Testis (tissue), 3 donors: Measurements from ENCODE around the gene SPIB. TPM values are rescaled to one million over a fixed set of nuclear protein-coding genes. Genes with fewer than 3 reads are reported as not detected.
"Not testable (repeated sequence)": the region's sequence is repeated elsewhere in the genome, so short reads cannot be mapped to it uniquely, and the experiment has no call there.

Experiments
- DNase-seq: peaks from one replicate; pipeline ENCODE4 v3.0.0-alpha.2; 2019
- H3K27ac ChIP-seq, 2 donors: fragments of 200-600 bp; sonication (generic); one replicate each; pipeline ENCODE4 v1.5.1; 2019
- H3K27me3 ChIP-seq: fragments of 200-600 bp; sonication (generic); one replicate; pipeline ENCODE4 v1.5.1; 2019
- H3K36me3 ChIP-seq: fragments of 200-600 bp; sonication (generic); one replicate; pipeline ENCODE4 v1.5.1; 2017; ENCODE audit warnings: low read depth; ENCODE audit errors: missing control alignments
- H3K4me1 ChIP-seq: fragments of 200-600 bp; sonication (generic); one replicate; pipeline ENCODE4 v1.5.1; 2019
- H3K4me3 ChIP-seq, 2 donors: fragments of 200-600 bp; sonication (generic); one replicate each; pipeline ENCODE4 v1.5.1; 2017 to 2019
- H3K9me3 ChIP-seq: fragments of 200-600 bp; sonication (generic); one replicate; pipeline ENCODE4 v1.5.1; 2017
- CTCF ChIP-seq, 3 experiments: fragments of 450-650 bp in 2 of 3; fragments of 200-600 bp in 1 of 3; sonication (generic) in 1 of 3; IDR thresholded peaks; one replicate each; pipeline ENCODE4 v1.5.1; 2016 to 2019; ENCODE audit warnings: antibody characterized with exemption in 3 of 3, mild to moderate bottlenecking in 2 of 3, moderate library complexity in 1 of 3
- POLR2A ChIP-seq: fragments of 450-650 bp; IDR thresholded peaks from one replicate; pipeline ENCODE4 v1.6.1; 2017; ENCODE audit warnings: antibody characterized with exemption, mild to moderate bottlenecking, moderate library complexity
- WGBS, 2 donors: methylation state at CpG; one replicate each; pipeline ENCODE4 v1.1.5; 2018; 5-methylcytosine and 5-hydroxymethylcytosine counted together
- intact Hi-C: fragments of 100-400 bp; cut with DNase I; formaldehyde crosslinking; loops from one replicate; pipeline ENCODE4 v1.15.1; 2023; ENCODE audit warnings: low total_unique reads
- polyA plus RNA-seq: library from polyadenylated mRNA; stranded (reverse); fragments of 350-450 nt; fragmentation: Illumina TruSeq; extraction: RNeasy Lipid Tissue Mini Kit (QIAGEN cat#74804); gene quantifications from one replicate; pipeline ENCODE4 v1.2.3, GENCODE V29; 2014; ENCODE audit warnings: low read depth, low replicate concordance; ENCODE audit not compliant: insufficient read depth
- total RNA-seq, 2 donors: library from RNA; depleted of rRNA; stranded (reverse); fragments of >200 nt; gene quantifications; one replicate each; pipeline ENCODE4 v1.2.3, GENCODE V29; 2016

SPIB gene
- total and polyA plus RNA-seq, 3 donors from 2014 or later = 0.24 to 1.6 (median 1.1) TPM

GRCh38 chr19:50435627-50436026, 16.9 kb downstream of the SPIB start:
- Histone ChIP-seq H3K4me3 (no peak overlapping the region), H3K9me3 (no peaks in the 10 kb centered on the region), H3K4me1 (peaks cover 9% of the 10 kb centered on the region), H3K27ac (no peak overlapping the region), H3K27me3 (no peaks in the 10 kb centered on the region), H3K36me3 (no peaks in the 10 kb centered on the region)
- WGBS, 2 donors = 73 to 80% methylated on average over 6 to 12 of the region's 12 CpGs
- TF ChIP-seq CTCF (IDR thresholded peaks at IDR 0.05) = no peak
- TF ChIP-seq POLR2A = no peak
- intact Hi-C loops = no loop called here
- DNase-seq = no peak

DNA sequence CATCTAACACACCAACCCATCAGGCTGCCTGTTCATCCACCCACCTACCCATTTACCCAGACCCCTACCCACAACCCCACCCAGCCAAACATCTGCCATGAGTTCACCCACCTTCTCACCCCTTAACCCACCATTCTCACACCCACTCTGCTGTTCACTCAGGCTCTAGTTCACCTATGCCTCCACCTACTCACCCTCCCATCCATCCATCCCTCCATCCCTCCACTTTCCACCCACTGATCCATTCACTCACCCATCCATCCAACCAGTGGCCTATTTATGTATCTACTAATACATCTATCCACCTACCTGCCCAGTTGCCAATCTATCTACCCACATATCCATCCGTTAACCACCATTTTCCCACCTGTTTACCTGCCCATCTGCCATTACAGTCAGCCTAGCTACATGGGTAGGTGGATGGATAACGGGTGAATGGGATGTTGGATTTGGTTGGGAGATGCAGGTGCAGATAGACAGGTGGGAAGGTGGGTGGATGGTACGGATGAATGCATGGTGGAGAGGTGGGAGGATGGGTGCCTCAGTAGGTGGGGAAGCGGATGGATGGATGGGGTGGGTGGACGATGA, 19.2 kb downstream of the SPIB start:
- Histone ChIP-seq H3K9me3 (no peaks in the 10 kb centered on the region), H3K27ac (no peak overlapping the region), H3K4me1 (no peaks in the 10 kb centered on the region), H3K4me3 (no peak overlapping the region), H3K36me3 (no peaks in the 10 kb centered on the region), H3K27me3 (no peaks in the 10 kb centered on the region)
- WGBS, 2 donors = 91 to 96% methylated on average over 5 of the region's 5 CpGs
- intact Hi-C loops = no loop called here
- DNase-seq = no peak
- TF ChIP-seq CTCF (IDR thresholded peaks at IDR 0.05) = no peak

GRCh38 chr19:50439130-50439529, 20.4 kb downstream of the SPIB start:
- H3K4me3 ChIP-seq, H3K4me1 ChIP-seq, H3K27ac ChIP-seq, intact Hi-C loops, H3K27me3 ChIP-seq, H3K9me3 ChIP-seq, DNase-seq, H3K36me3 ChIP-seq: not testable (repeated sequence)
- 78 to 79% methylated on average over 2 of the region's 2 CpGs for WGBS, 2 donors

- 81 to 89% methylated on average over 1 of the region's 1 CpG for WGBS, 2 donors
- intact Hi-C loops = no loop called here
- Histone ChIP-seq H3K27me3 (no peaks in the 10 kb centered on the region), H3K36me3 (no peaks in the 10 kb centered on the region), H3K27ac (no peak overlapping the region), H3K4me3 (no peak overlapping the region), H3K4me1 (no peaks in the 10 kb centered on the region), H3K9me3 (no peaks in the 10 kb centered on the region)
- no peak for DNase-seq
- no peak for TF ChIP-seq CTCF (IDR thresholded peaks at IDR 0.05)
- no peak for TF ChIP-seq POLR2A
Observed at GRCh38 chr19:50444059-50444458, 25.3 kb downstream of the SPIB start.

- intact Hi-C loops = no loop called here
- H3K27ac ChIP-seq = no peak overlapping the region
- H3K4me3 ChIP-seq = no peak overlapping the region
- TF ChIP-seq CTCF (IDR thresholded peaks at IDR 0.05) (no peak), POLR2A (no peak)
- no peaks in the 10 kb centered on the region for H3K4me1 ChIP-seq
- WGBS, 2 donors = 83 to 86% methylated on average over 5 of the region's 5 CpGs
- H3K36me3 ChIP-seq = no peaks in the 10 kb centered on the region
- H3K27me3 ChIP-seq = no peaks in the 10 kb centered on the region
- DNase-seq = no peak
- no peaks in the 10 kb centered on the region for H3K9me3 ChIP-seq
Observed at GRCh38 chr19:50447053-50447452, 28.3 kb downstream of the SPIB start.
